Stomach (tissue), 4 donors: ENCODE measurements around the gene TUSC2.

Source experiments
- POLR2AphosphoS5 ChIP-seq, 3 donors: sonication (generic); formaldehyde crosslinking; IDR thresholded peaks; one replicate each; pipeline ENCODE4 v1.6.1; 2016; ENCODE audit warnings: antibody characterized with exemption in 3 of 3
- TF ChIP-seq, protein P1 (sequence below), 7 experiments: fragments of 450-650 bp in 4 of 7; fragments of 200-600 bp in 3 of 7; sonication (generic) in 3 of 7; IDR thresholded peaks; one replicate each; pipeline ENCODE4 v1.5.1; 2016 to 2019; ENCODE audit warnings: antibody characterized with exemption in 7 of 7, control low read depth in 2 of 7, mild to moderate bottlenecking in 1 of 7

DNA sequence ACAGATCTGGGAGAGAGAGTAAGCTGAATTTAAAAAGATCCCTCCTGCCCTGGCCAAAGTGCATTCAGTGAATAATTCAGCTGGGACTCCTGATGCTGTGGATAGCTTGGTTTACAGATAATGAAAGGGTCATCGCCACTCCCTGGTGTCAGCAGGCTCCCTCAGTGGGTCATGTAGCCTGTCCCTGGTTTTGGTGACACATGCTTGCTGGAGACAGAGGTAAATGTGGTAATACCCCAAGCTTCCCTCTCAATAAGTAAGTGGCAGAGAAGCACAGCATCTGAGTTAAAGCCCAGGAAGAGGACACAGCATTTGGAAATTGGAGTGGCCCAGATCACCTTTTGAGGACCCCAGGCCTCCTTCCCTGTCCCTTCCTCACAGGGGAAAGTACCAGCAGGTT is 29.5 kb upstream of the TUSC2 start:
- TF ChIP-seq, protein P1, sequence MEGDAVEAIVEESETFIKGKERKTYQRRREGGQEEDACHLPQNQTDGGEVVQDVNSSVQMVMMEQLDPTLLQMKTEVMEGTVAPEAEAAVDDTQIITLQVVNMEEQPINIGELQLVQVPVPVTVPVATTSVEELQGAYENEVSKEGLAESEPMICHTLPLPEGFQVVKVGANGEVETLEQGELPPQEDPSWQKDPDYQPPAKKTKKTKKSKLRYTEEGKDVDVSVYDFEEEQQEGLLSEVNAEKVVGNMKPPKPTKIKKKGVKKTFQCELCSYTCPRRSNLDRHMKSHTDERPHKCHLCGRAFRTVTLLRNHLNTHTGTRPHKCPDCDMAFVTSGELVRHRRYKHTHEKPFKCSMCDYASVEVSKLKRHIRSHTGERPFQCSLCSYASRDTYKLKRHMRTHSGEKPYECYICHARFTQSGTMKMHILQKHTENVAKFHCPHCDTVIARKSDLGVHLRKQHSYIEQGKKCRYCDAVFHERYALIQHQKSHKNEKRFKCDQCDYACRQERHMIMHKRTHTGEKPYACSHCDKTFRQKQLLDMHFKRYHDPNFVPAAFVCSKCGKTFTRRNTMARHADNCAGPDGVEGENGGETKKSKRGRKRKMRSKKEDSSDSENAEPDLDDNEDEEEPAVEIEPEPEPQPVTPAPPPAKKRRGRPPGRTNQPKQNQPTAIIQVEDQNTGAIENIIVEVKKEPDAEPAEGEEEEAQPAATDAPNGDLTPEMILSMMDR (IDR thresholded peaks at IDR 0.05): no peak
- TF ChIP-seq POLR2AphosphoS5 (IDR thresholded peaks at IDR 0.05): no peak
